ENCODE results near the gene RAB8A. TPM values are rescaled to one million over a fixed set of nuclear protein-coding genes. Genes with fewer than 3 reads are reported as not detected.
A peak's percentile ranks its signal among the peaks of the same experiment; 100 is the strongest.

The RAB8A gene
- total RNA-seq, 1 donor from 2014 or later: 235 TPM

DNA sequence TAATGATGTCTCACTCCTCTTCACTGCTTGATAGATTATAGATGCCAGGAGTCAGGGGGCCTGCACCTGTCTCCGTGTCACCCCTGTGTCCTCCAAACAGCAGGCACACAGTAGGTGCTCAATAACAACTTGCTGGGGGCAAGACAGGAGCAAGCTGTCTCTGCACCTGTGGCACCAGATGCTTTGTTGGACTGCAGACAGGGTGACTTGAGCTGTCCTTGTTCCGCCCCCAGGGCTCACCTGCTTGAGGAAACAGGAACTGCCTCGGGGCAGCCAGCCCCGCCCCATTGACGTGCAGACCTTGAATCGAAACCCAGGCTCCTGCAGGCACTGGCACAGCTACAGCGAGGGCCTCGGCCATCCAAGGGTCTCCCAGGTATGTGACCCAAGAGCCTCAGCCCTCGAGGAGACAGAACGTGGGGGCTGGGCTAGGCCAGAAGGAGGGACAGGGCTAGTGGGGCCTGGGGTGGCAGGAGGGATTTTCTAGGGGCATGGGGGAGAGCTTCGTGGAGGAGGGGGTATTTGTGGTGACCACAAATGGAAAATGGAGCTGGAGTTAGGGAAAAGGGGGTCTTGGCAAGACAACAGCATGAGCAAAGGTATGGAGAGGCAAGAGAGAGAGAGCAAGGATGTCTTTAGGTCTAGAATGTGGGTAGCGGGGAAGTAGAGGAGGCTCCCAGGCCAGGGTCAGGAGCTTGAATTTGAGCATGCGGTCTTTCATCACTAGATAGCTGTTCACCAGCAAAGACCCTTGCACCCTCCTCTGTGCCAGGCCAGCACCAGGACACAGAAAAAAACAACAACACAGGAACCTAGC lies 31.9 kb downstream of the RAB8A start, which contains the start of gene HSH2D:
Gene HSH2D, plus strand, starts transcription at position 287 of the 817 bp plus-strand sequence. CDS start 5,066 bp downstream, outside the sequence.
- H3K4me1 Mint-ChIP-seq (ENCODE audit: low read depth): peaks cover 51% of the 10 kb centered on the region
- no peaks in the 10 kb centered on the region for H3K27me3 Mint-ChIP-seq (ENCODE audit: insufficient read depth)
- peak within 1 kb of the TSS; percentile 97 for H3K27ac Mint-ChIP-seq
- peak; percentile 78 for DNase-seq (ENCODE audit: low spot score)
- H3K4me3 Mint-ChIP-seq: peak within 1 kb of the TSS; percentile 98
- H3K9me3 Mint-ChIP-seq: no peaks in the 10 kb centered on the region
- intact Hi-C loops (cut with micrococcal nuclease): loop anchor here (1.0 to 2.0 kb wide), 4 partner anchors 17 to 41 kb away; partner anchors contain the start of genes FAM32A and RAB8A
- peaks cover 14% of the 10 kb centered on the region for H3K36me3 Mint-ChIP-seq (ENCODE audit: low read depth)

DNA sequence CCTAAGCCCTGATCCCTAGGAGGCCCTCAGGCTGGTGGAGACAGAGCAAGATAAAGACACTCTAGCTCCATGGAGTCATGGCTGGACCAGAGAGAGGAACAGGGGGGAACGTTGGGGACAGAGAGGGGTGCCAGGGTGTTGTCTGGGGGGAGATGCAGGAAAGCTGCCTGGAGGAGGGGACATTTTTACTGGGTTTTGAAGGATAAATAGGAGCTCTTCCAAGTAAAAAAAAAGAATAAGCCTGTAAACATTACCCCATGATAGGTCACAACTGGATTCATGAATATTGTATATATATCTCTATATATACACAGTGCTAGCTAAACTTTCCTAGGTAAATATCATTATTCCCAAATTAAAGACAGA lies 32.5 kb downstream of the RAB8A start:
- Mint-ChIP-seq H3K27me3 (ENCODE audit: insufficient read depth) (no peaks in the 10 kb centered on the region), H3K4me3 (peak overlapping the region; percentile 98), H3K27ac (peak overlapping the region; percentile 97), H3K4me1 (ENCODE audit: low read depth) (peaks cover 57% of the 10 kb centered on the region), H3K9me3 (no peaks in the 10 kb centered on the region), H3K36me3 (ENCODE audit: low read depth) (peaks cover 17% of the 10 kb centered on the region)
- no peak for DNase-seq (ENCODE audit: low spot score)
- intact Hi-C loops (cut with micrococcal nuclease): loop anchor here (1.0 kb wide), 1 partner anchor 33 kb away; the partner anchor contains the start of gene RAB8A

DNA sequence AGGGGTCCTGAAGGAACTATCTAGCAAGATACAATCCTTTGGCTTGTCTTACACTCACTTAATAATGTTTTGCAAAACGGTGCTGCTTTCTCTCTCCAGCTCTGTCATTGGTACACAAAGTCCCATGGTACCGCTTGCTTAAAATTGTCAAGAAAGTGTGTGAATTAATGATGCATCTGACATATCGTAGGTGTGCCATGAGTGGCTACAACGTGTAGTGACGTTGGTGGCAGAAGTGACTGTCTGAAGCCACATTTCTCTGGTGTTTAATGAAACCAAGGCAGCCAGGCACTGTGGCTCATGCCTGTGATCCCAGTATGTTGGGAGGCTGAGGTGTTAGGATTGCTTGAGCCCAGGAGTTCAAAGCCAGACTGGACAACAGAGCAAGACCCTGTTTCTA lies 34.4 kb downstream of the RAB8A start:
- H3K36me3 Mint-ChIP-seq (ENCODE audit: low read depth): peaks cover 17% of the 10 kb centered on the region
- peak overlapping the region; percentile 58 for H3K27ac Mint-ChIP-seq
- H3K4me1 Mint-ChIP-seq (ENCODE audit: low read depth): peaks cover 46% of the 10 kb centered on the region

DNA sequence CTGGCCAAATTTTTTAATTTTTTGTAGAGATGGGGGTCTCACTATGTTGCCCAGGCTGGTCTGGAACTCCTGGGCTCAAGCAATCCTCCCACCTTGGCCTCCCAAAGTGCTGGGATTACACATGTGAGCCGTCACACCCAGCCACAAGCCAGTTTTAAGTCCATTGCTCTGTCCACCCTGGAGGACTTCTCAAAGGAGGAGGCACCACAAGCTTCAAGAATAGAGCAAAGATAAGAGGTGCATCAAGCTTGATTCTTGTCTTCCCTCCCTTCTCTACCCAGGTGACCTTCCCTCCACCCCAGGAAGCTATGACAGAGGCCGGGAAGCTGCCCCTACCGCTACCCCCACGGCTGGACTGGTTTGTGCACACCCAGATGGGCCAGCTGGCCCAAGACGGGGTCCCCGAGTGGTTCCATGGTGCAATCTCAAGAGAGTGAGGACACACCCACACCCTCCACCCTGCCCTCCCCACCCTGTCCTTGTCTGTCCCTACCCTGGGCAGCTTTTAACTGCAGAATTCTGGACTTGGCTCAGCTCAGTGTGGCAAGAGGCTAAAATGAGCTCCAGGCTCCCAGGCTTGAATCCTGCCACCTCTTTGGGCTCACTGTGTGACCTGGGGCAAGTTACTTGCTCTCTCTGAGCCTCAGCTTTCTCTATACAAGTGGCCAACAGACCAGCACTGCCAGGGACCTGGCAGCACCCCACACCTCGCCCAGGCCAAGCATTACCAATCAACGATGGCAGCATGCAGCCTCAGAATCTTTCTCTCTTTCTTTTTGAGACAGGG lies 36.9 kb downstream of the RAB8A start:
- Mint-ChIP-seq H3K27ac (peak overlapping the region; percentile 87), H3K36me3 (ENCODE audit: low read depth) (peaks cover 24% of the 10 kb centered on the region), H3K4me1 (ENCODE audit: low read depth) (peaks cover 31% of the 10 kb centered on the region), H3K27me3 (ENCODE audit: insufficient read depth) (no peaks in the 10 kb centered on the region), H3K9me3 (no peaks in the 10 kb centered on the region), H3K4me3 (peak overlapping the region; percentile 11)
- intact Hi-C loops (cut with micrococcal nuclease): no loop called here
- no peak for DNase-seq (ENCODE audit: low spot score)

More for the DNA sequence above, 34.4 kb downstream of the RAB8A start:
- intact Hi-C loops (cut with micrococcal nuclease): no loop called here
- H3K9me3 Mint-ChIP-seq: no peaks in the 10 kb centered on the region
- H3K4me3 Mint-ChIP-seq: peak overlapping the region; percentile 98
- DNase-seq (ENCODE audit: low spot score): no peak
- no peaks in the 10 kb centered on the region for H3K27me3 Mint-ChIP-seq (ENCODE audit: insufficient read depth)

DNA sequence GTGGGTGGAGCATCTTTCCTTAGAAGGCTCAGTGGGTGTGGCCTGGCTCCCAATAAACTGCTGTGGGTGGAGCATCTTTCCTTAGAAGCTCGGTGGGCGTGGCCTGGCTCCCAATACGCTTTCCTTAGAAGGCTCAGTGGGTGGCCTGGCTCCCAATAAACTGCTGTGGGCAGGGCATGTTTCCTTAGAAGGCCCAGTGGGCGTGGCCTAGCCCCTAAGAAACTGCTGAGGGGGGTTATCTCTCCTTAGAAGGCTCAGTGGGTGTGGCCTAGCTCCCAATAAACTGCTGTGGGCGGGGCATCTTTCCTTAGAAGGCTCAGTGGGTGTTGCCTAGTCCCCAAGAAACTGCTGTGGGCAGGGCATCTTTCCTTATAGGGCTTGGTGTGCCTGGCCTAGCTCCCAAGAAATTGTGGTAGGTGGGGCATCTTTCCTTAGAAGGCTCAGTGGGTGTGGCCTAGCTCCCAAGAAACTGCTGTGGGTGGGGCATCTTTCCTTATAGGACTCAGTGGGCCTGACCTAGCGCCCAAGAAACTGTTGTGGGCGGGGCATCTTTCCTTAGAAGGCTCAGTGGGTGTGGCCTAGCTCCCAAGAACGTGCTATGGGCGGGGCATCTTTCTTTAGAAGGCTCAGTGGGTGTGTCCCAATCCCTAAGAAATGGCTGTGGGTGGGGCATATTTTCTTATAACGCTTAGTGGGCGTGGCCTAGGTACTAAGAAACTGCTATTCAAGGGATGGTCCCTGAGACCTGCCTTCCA lies 42.1 kb downstream of the RAB8A start:
- intact Hi-C loops (cut with micrococcal nuclease): no loop called here
- Mint-ChIP-seq H3K36me3 (ENCODE audit: low read depth) (peaks cover 45% of the 10 kb centered on the region), H3K4me3 (no peak overlapping the region), H3K4me1 (ENCODE audit: low read depth) (peaks cover 25% of the 10 kb centered on the region), H3K27ac (no peak overlapping the region), H3K9me3 (no peaks in the 10 kb centered on the region), H3K27me3 (ENCODE audit: insufficient read depth) (no peaks in the 10 kb centered on the region)
- DNase-seq (ENCODE audit: low spot score): no peak

DNA sequence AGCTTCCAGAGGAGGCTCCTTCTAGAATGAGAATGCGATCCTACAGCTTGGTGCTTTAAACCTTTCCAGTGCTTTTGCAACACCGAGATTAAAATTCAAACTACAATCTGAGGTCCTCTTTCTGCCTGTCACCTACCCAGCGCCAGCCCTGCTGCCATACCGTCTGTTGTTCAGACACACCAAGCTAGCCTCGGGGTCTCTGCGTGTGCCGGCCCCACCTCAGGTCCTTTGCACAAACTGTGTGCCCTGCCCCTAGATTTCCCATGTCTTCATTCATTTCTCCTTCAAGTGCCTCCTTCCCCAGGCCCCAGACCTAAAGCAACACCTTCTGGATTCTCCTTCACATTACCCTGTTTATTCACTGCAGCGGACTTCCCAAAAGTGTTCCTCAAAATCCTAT lies 42.9 kb downstream of the RAB8A start:
- H3K4me1 Mint-ChIP-seq (ENCODE audit: low read depth): peaks cover 19% of the 10 kb centered on the region
- no peaks in the 10 kb centered on the region for H3K27me3 Mint-ChIP-seq (ENCODE audit: insufficient read depth)
- no peak for DNase-seq (ENCODE audit: low spot score)
- H3K9me3 Mint-ChIP-seq: no peaks in the 10 kb centered on the region
- H3K27ac Mint-ChIP-seq: no peak overlapping the region
- H3K36me3 Mint-ChIP-seq (ENCODE audit: low read depth): peaks cover 41% of the 10 kb centered on the region
- intact Hi-C loops (cut with micrococcal nuclease): no loop called here
- H3K4me3 Mint-ChIP-seq: no peak overlapping the region

DNA sequence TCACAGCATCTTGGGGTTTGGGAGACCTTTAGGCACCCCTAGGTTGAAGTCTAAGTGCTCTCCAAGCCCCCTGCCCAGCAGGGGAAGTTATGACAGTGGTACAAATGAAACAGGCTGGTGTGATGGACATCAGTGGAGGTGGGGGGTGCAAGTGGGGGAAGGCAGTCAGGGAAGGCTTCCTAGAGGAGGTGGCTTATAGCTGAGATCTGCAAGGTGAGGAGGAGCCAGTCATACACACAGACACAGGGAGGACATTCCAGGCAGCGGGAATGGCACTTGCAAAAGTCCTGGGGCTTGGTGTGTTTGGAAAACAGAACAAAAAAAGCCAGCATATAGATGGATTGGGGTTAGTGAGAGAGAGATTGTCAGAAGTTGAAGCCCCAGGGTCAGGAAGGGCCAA lies 43.4 kb downstream of the RAB8A start:
- H3K4me3 Mint-ChIP-seq: no peak overlapping the region
- no peaks in the 10 kb centered on the region for H3K9me3 Mint-ChIP-seq
- DNase-seq (ENCODE audit: low spot score): no peak
- peak overlapping the region; percentile 28 for H3K27ac Mint-ChIP-seq
- H3K27me3 Mint-ChIP-seq (ENCODE audit: insufficient read depth): no peaks in the 10 kb centered on the region
- intact Hi-C loops (cut with micrococcal nuclease): no loop called here
- H3K36me3 Mint-ChIP-seq (ENCODE audit: low read depth): peaks cover 41% of the 10 kb centered on the region
- peaks cover 19% of the 10 kb centered on the region for H3K4me1 Mint-ChIP-seq (ENCODE audit: low read depth)

DNA sequence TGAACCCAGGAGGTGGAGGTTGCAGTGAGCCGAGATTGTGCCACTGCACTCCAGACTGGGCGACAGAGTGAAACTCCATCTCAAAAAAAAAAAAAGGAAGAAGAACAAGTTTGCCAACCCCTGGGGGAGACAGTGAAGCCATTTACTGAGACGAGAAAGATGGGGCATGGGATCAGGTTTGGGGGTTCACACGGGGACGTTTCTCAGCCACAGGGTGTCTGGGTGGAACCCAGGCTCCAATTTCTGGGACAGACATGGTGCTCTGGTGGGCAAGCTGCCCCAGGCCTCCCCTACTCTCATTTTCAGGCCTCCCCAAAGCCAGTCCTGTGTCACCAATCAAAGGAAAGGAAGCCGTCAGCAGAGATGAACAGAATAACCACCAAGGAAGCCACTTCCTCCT lies 45.2 kb downstream of the RAB8A start:
- Mint-ChIP-seq H3K36me3 (ENCODE audit: low read depth) (peaks cover 39% of the 10 kb centered on the region), H3K4me3 (no peak overlapping the region), H3K27me3 (ENCODE audit: insufficient read depth) (no peaks in the 10 kb centered on the region), H3K4me1 (ENCODE audit: low read depth) (peaks cover 35% of the 10 kb centered on the region), H3K27ac (no peak overlapping the region), H3K9me3 (no peaks in the 10 kb centered on the region)
- intact Hi-C loops (cut with micrococcal nuclease): no loop called here
- DNase-seq (ENCODE audit: low spot score): no peak

DNA sequence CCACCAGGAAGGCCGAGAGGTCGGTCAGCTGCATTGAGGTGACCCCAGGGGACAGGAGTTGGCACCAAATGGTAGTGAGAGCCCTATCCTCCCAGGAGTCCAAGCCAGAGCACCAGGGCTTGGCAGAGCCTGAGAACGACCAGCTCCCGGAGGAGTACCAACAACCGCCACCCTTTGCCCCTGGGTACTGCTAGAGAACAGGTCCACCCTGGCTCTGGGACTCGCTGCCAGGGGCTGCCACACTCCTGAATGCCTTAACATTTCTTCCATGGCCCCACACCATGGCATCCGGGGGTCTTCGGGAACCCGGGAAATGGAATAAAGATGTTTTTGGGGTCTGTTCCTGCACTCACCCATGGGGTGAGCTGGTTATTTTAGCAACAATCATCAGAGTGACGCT lies 45.9 kb downstream of the RAB8A start:
- no peaks in the 10 kb centered on the region for H3K9me3 Mint-ChIP-seq
- H3K36me3 Mint-ChIP-seq (ENCODE audit: low read depth): peaks cover 37% of the 10 kb centered on the region
- H3K4me1 Mint-ChIP-seq (ENCODE audit: low read depth): peaks cover 35% of the 10 kb centered on the region
- H3K4me3 Mint-ChIP-seq: no peak overlapping the region
- intact Hi-C loops (cut with micrococcal nuclease): no loop called here
- H3K27me3 Mint-ChIP-seq (ENCODE audit: insufficient read depth): no peaks in the 10 kb centered on the region
- H3K27ac Mint-ChIP-seq: no peak overlapping the region
- DNase-seq (ENCODE audit: low spot score): no peak

DNA sequence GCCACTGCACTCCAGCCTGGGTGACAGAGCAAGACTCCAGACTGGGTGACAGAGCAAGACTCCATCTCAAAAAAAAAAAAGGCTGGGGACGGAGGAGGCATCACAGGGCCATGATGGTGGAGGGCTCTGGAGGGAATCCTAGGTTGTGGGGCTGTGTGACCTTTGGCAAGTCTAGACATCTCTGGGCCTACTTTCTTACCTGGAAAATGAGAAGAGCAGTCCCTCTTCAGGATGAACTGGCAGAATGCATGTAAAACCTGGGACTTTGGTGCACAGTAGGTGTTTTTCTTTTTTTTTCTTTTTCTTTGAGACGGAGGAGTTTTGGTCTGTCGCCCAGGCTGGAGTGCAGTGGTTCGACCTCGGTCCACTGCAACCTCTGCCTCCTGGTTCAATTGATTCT lies 48.0 kb downstream of the RAB8A start:
- Mint-ChIP-seq H3K9me3 (no peaks in the 10 kb centered on the region), H3K27ac (no peak overlapping the region), H3K36me3 (ENCODE audit: low read depth) (peaks cover 20% of the 10 kb centered on the region), H3K27me3 (ENCODE audit: insufficient read depth) (peaks cover under 1% of the 10 kb centered on the region), H3K4me1 (ENCODE audit: low read depth) (peaks cover 24% of the 10 kb centered on the region), H3K4me3 (no peak overlapping the region)
- no peak for DNase-seq (ENCODE audit: low spot score)
- intact Hi-C loops (cut with micrococcal nuclease): loop anchor here (1.0 to 2.0 kb wide), 2 partner anchors 16 to 81 kb away; partner anchors contain the start of gene HSH2D

DNA sequence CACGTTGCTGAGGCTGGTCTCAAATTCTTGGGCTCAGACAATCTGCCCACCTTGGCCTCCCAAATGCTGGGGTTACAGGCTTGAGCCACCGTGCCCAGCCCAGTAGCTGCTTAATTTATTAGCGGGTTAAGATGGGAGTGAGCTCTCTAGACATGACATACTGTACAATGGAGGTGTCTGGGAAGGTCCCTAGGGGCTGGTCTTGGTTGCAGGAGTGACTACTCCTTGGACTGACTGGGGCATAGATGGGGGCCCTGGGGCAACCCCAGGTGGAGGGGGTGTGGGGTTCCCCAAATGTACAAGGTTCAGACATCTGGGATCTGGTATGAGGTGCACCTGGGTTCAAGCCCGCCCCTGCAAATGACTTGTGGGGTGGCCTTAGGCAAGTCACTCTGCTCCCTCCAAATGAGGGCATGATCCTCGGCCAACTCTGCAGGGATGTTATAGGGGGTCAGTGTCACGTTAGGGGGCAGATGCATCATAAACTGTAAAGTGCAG lies 48.8 kb downstream of the RAB8A start:
- H3K9me3 Mint-ChIP-seq: no peaks in the 10 kb centered on the region
- peaks cover 12% of the 10 kb centered on the region for H3K36me3 Mint-ChIP-seq (ENCODE audit: low read depth)
- no peak overlapping the region for H3K4me3 Mint-ChIP-seq
- H3K27ac Mint-ChIP-seq: peak overlapping the region; percentile 68
- peaks cover 2% of the 10 kb centered on the region for H3K27me3 Mint-ChIP-seq (ENCODE audit: insufficient read depth)
- DNase-seq (ENCODE audit: low spot score): no peak
- peaks cover 16% of the 10 kb centered on the region for H3K4me1 Mint-ChIP-seq (ENCODE audit: low read depth)
- intact Hi-C loops (cut with micrococcal nuclease): loop anchor here (1.0 to 2.0 kb wide), 2 partner anchors 17 to 82 kb away; partner anchors contain the start of gene HSH2D

DNA sequence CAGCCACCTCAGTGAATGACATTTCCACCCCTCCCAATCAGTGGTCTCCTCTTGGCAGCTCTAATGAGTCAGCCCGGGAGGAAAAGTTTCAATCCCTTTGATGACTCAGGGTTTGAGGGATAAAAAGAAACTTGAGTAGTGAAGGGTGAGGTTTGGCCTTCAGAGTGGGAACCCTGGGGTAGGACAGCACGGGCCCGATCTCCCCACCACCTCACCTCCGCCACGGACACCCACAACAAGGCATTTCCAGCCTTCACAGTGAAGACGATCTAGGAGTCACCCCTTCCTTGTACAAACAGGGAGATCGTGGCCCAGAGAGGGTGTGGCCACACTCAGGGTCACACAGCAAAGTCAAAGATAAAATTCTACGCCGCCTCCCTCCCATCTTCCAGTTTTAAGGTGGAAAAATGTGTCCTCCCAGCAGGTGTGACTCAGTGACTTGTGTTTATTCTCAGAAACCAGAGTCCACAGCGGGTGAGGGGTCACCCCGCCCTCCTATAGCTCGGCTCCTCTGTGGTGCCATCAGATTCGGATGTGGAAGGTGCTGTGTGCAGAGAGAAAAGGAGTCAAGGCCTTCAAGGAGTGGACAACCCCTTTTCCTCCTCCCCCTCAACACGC lies 49.4 kb downstream of the RAB8A start:
- Mint-ChIP-seq H3K27me3 (ENCODE audit: insufficient read depth) (peaks cover 2% of the 10 kb centered on the region), H3K9me3 (no peaks in the 10 kb centered on the region), H3K27ac (peak overlapping the region; percentile 68), H3K4me3 (peak overlapping the region; percentile 4), H3K36me3 (ENCODE audit: low read depth) (peaks cover 8% of the 10 kb centered on the region), H3K4me1 (ENCODE audit: low read depth) (peaks cover 16% of the 10 kb centered on the region)
- intact Hi-C loops (cut with micrococcal nuclease): loop anchor here (1.0 to 2.0 kb wide), 4 partner anchors 18 to 82 kb away; partner anchors contain the start of genes FAM32A and HSH2D
- no peak for DNase-seq (ENCODE audit: low spot score)

Data from activated T-helper 1 cell treated with anti-CD3 and anti-CD28 coated beads, Interleukin-12 subunit alpha, Interleukin-12 subunit beta, Interleukin-2, Interleukin-4 antibody, amounts not matched to agents 30 ng/mL and 10 ng/mL and 1 ng/mL, durations not matched to agents 14 hours and 24 hours and 36 hours (primary cell).